NT2/D1 (cell line): ENCODE results near the gene PPP4R2.

Source experiments
- SUZ12 ChIP-seq: IDR thresholded peaks from 2 replicates; pipeline ENCODE4 v1.6.1; 2011; ENCODE audit not compliant: insufficient read length, insufficient read depth; ENCODE audit errors: extremely low read depth
- YY1 ChIP-seq: IDR thresholded peaks from 2 replicates; pipeline ENCODE4 v1.6.1; 2011; ENCODE audit not compliant: insufficient read length, insufficient read depth
- ZNF274 ChIP-seq: IDR thresholded peaks from 2 replicates; pipeline ENCODE4 v1.6.1; 2011; ENCODE audit warnings: mild to moderate bottlenecking, low read depth, low read length

DNA sequence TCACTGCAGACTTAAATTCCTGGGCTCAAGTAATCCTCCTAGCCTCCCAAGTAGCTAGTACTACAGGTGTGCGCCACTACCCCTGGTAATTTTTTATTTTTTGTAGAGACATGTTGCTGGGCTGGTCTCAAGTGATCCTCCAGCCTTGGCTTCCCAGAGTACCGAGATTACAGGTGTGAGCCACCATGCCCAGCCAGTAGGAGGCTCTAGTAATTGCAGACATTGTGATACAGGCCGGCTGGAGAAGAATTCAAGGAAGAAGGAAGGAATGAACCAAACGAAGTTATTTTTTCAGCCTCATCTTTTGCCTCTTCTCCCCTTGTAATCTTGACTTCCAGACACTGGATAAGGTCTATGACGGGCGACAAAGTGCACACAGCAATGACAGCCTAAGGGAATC, 3.2 kb upstream of the PPP4R2 start:
- no peak for TF ChIP-seq YY1
- TF ChIP-seq ZNF274 = no peak
- no peak for TF ChIP-seq SUZ12
